ENCODE data around the gene CLINT1.

GRCh38 chr5:157864067-157864466 lies 5.1 kb upstream of the CLINT1 start:
- TF ChIP-seq CTCF (conservative IDR thresholded peaks at IDR 0.05), result no peak
- TF ChIP-seq ZFX (IDR thresholded peaks at IDR 0.05), result no peak

Measured in C4-2B (cell line).